ENCODE data around the gene MLLT10. TPM values are rescaled to one million over a fixed set of nuclear protein-coding genes. Genes with fewer than 3 reads are reported as not detected.

Gene MLLT10
- total and polyA plus RNA-seq, 2 of the 8 experiments (the other 6 are each of a cell fraction or from before 2014, with no cell fraction given), result 53.1 to 62.1 TPM

GRCh38 chr10:21510241-21511094 lies 23.6 kb upstream of the MLLT10 start (continued):
- TF ChIP-seq BCL11A (IDR thresholded peaks at IDR 0.05; ENCODE audit: low read depth in 2 of 2, low read length in 2 of 2) (no peak), CBX8 (IDR thresholded peaks at IDR 0.05; ENCODE audit: borderline replicate concordance, low read depth, low read length) (no peak), TBP (IDR thresholded peaks at IDR 0.05; ENCODE audit: low read depth, low read length) (peak; percentile 63; the same call in 1 of the 2 replicates), CREB1 (IDR thresholded peaks at IDR 0.05) (no peak), SP1 (IDR thresholded peaks at IDR 0.05; ENCODE audit: low read depth, low read length) (0 out of 2 replicates have a peak, but pooled peaks have one; percentile 45), SAP30 (IDR thresholded peaks at IDR 0.05; ENCODE audit: insufficient read depth, insufficient replicate concordance, low read length) (peak; percentile 70), PHF8 (conservative IDR thresholded peaks at IDR 0.05; ENCODE audit: low read depth, low read length) (peak; percentile 58; the same call in 1 of the 2 replicates), POLR2AphosphoS5 (IDR thresholded peaks at IDR 0.05; ENCODE audit: low read depth, low read length) (peak; percentile 61), SUZ12 (IDR thresholded peaks at IDR 0.05; ENCODE audit: low read length) (no peak), CHD1 (IDR thresholded peaks at IDR 0.05; ENCODE audit: low read depth, low read length) (0 out of 2 replicates have a peak, but pooled peaks have one; percentile 52), CBX5 (IDR thresholded peaks at IDR 0.05; ENCODE audit: low read depth, low read length) (no peak), MAFK (IDR thresholded peaks at IDR 0.05; ENCODE audit: low read depth, low read length) (no peak), HDAC2 (IDR thresholded peaks at IDR 0.05; ENCODE audit: borderline replicate concordance in 1 of 2, low read depth in 2 of 2, low read length in 2 of 2) (0 out of 4 replicates have a peak, but pooled peaks of 1 of the 2 experiments have one; percentile 23), HDAC6 (IDR thresholded peaks at IDR 0.05; ENCODE audit: low read depth, low read length) (no peak), EZH2 (IDR thresholded peaks at IDR 0.05; ENCODE audit: low read depth, low read length, severe bottlenecking) (no peak), SIX5 (IDR thresholded peaks at IDR 0.05; ENCODE audit: low read depth, low read length) (no peak), GABPA (IDR thresholded peaks at IDR 0.05; ENCODE audit: borderline replicate concordance, insufficient read depth, low read length) (no peak), POU5F1 (IDR thresholded peaks at IDR 0.05; ENCODE audit: low read depth, low read length) (no peak), EP300 (IDR thresholded peaks at IDR 0.05; ENCODE audit: borderline replicate concordance in 1 of 2, low read depth in 2 of 2, low read length in 2 of 2) (no peak)
- TF ChIP-seq, protein P1, sequence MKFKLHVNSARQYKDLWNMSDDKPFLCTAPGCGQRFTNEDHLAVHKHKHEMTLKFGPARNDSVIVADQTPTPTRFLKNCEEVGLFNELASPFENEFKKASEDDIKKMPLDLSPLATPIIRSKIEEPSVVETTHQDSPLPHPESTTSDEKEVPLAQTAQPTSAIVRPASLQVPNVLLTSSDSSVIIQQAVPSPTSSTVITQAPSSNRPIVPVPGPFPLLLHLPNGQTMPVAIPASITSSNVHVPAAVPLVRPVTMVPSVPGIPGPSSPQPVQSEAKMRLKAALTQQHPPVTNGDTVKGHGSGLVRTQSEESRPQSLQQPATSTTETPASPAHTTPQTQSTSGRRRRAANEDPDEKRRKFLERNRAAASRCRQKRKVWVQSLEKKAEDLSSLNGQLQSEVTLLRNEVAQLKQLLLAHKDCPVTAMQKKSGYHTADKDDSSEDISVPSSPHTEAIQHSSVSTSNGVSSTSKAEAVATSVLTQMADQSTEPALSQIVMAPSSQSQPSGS (IDR thresholded peaks at IDR 0.05; ENCODE audit: low read length), result no peak
